NCI-H146 (cell line): ENCODE data around the gene DNAH6.
"Not testable (repeated sequence)": the region's sequence is repeated elsewhere in the genome, so short reads cannot be mapped to it uniquely, and the experiment has no call there.

Source experiments
- DNase-seq: peaks from one replicate; lab custom pipeline; 2025; lab: John Stamatoyannopoulos, UW

DNAH6 gene

GRCh38 chr2:84497285-84497684 is 19.0 kb upstream of the DNAH6 start:
- no peak for DNase-seq

GRCh38 chr2:84498150-84498799 is 18.0 kb upstream of the DNAH6 start:
- no peak for DNase-seq

DNA sequence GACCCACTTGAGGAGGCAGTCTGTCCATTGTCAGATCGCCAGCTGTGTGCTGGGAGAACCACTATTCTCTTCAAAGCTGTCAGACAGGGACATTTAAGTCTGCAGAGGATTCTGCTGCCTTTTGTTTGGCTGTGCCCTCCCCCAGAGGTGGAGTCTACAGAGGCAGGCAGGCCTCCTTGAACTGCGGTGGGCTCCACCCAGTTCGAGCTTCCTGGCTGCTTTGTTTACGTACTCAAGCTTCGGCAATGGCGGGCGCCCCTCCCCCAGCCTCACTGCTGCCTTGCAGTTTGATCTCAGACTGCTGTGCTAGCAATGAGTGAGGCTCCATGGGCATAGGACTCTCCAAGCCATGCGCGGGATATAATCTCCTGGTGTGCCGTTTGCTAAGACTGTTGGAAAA is 5.3 kb upstream of the DNAH6 start:
- not testable (repeated sequence) for DNase-seq

GRCh38 chr2:84515788-84516187 is 510 bp upstream of the DNAH6 start:
- DNase-seq = no peak

DNA sequence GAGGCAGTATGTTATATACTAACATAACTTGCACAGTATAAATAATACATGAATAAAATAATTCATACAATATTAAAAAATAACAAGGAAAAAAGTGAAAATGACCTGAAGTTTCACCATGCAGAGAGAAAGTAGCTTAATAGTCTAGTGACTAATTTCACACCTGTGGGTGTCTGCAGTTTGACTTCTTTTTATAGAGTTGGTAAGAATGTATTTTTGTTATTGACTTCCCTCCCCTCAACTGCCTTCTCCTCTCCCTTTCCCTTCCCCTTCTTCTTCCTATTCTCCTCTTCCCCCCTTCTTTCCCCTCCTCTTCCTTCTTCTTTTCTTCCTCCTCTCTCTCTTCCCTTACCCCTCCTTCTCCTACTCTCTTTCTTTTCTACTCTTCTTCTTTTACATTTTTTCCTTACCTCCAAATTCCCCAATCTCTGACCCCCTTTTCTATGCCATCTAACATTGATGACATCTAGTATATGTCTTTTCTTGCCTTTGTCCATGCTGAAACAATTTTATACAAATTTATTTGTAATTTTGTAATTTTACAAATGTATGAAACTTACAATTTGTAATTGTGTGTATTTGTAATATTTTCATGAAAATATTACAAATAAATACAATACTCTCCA is 3.1 kb downstream of the DNAH6 start:
- DNase-seq = no peak

GRCh38 chr2:84526562-84526961 is 10.3 kb downstream of the DNAH6 start:
- DNase-seq = no peak

- DNase-seq = no peak
These were observed 11.1 kb downstream of the DNAH6 start for GRCh38 chr2:84527137-84528129.

GRCh38 chr2:84532291-84532690 is 16.0 kb downstream of the DNAH6 start:
- DNase-seq = no peak

DNA sequence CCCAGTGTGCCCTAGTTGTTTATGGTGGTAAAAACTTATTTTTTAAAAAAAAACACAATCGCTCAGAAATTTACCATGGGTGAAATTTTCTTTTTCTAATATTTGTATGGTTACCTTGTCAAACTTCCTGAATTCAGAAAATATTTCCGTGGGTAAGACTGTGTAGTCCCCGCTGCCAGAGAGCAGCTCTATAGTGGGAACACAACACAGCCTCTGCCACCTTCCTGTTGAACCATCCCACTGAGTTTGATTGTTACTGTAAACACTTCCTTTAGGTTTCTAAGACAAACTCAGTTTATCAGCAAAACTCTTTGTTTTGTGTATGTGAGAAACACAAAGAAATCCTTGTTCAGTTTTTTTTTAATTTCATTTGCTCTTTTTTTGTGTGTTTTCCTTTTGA is 17.9 kb downstream of the DNAH6 start:
- DNase-seq = no peak

GRCh38 chr2:84537251-84537650 is 21.0 kb downstream of the DNAH6 start:
- no peak for DNase-seq

GRCh38 chr2:84539729-84540128 is 23.4 kb downstream of the DNAH6 start:
- DNase-seq = no peak

DNA sequence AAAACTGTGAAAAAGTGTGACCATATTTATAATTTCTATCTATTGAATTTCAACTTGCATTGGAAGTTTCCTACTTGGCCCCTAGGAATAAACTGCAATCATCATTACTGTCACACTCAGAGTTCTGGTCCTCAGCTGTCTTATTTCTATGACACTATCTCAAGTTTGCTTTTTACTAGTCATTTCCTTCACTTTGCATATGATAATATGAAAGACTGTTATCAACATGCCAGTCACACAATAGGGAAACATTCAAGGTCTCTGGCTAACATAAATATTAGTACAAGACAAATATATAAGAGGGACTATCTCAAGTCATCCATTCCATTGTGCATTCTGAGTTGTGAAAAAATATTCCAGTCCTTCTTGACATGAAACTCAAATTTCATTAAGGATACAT is 28.7 kb downstream of the DNAH6 start:
- no peak for DNase-seq

DNA sequence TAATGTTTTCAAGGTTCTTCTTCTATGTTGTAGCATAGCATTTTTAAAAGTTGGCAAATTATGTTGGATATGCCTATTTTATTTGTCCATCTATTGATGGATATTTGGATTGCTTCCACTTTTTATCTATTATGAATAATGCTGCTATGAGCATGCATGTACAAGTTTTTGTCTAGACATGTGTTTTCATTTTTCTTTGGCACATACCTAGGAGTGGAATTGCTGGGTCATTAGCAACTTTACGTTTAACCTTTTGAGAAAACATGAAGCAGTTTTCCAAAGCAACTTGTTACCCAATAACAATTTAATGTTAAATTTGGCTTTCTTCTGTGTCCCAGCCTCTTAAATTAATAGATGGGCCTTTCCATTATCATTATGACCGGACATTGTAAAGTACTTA is 30.3 kb downstream of the DNAH6 start:
- DNase-seq = no peak

DNA sequence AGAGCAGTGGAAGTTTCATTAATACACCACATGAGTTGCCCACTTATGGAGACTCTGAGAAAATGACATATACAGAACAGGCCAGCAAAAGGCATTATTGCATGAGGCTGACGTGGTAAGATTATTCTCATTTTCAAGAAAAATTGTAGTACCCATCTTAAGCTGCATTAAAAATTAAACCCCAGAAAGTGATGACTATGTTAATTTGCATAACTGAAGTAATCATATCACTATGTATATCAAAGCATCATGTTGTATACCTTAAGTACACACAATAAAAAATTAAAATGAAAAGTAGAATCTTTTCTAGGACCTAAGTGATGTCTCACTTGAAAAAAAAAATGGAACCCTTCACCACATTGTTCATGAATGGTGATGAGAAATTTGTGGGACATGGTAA is 32.0 kb downstream of the DNAH6 start:
- no peak for DNase-seq

- DNase-seq = no peak
These were observed 34.6 kb downstream of the DNAH6 start for GRCh38 chr2:84550916-84551315.

GRCh38 chr2:84551526-84551925 is 35.2 kb downstream of the DNAH6 start:
- not testable (repeated sequence) for DNase-seq

DNA sequence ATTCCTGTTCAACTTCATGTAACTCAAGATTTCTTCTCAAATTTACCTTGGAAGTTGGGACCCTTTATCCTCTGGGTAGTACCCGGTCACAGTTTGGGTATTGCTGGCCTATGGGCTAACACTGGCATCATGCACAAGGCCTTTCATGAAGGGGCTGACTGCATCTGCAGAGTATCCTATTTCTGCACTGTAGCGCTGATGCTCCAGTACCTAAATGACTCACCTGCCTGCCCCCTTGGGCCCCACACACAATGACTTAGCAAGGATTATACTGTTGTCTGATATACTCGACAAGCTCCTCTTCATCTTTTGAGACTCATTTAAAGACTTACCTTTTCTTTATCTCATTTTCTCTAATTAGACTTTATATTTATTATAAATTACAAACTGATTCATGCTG is 39.9 kb downstream of the DNAH6 start:
- DNase-seq = no peak

GRCh38 chr2:84559838-84560237 is 43.5 kb downstream of the DNAH6 start:
- no peak for DNase-seq

DNA sequence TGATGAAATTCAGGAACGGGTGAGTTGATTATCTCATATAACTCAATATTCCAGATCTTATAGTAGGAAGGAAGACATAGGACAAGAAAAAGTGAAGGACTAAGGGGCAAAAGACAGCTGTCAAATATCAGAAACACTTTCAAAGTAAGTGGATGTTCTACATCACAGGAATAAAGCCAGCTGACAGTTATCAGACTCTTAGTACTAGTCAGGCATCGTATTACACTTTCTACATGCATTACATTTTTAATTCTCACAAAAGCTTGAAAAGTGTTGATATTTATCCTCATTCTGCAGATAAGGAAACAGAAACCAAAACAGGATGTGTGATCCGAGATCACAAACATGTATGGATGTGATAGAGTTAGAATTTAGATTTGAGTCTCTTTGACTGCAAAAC is 63.4 kb downstream of the DNAH6 start:
- no peak for DNase-seq

- DNase-seq = no peak
These were observed 87.6 kb downstream of the DNAH6 start for GRCh38 chr2:84603911-84604310.

GRCh38 chr2:84613082-84613481 is 96.8 kb downstream of the DNAH6 start:
- no peak for DNase-seq

- no peak for DNase-seq
These were observed 103.6 kb downstream of the DNAH6 start for GRCh38 chr2:84619794-84620371.

DNA sequence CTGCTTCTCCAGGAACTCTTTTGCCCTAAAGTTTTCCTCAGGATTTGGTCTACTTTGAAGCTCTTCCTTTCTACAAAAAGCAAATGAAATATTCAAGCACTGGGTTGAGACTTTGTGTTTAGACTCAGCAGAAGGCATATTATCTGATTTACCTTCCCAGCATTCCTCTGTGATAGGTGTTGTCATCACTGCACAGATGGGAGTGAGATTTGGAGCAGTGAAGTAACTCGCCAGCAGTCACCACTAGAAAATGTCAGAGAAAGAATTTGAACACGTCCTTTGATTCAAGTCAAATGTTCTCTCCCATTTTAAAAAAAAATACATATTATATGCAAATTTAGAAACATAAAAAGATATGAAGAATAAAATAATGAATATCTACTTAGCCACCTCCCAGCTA is 112.2 kb downstream of the DNAH6 start:
- no peak for DNase-seq
